Uterus (tissue), 2 donors: ENCODE data around the gene SETMAR.

Experiments used
- POLR2A ChIP-seq, 2 donors: fragments of 450-650 bp; IDR thresholded peaks; one replicate each; pipeline ENCODE4 v1.6.1; 2016; ENCODE audit warnings: antibody characterized with exemption in 2 of 2, mild to moderate bottlenecking in 1 of 2, moderate library complexity in 1 of 2
- TF ChIP-seq, protein P1 (sequence below), 4 experiments: fragments of 200-600 bp in 2 of 4; fragments of 450-650 bp in 2 of 4; sonication (generic) in 2 of 4; IDR thresholded peaks; one replicate each; pipeline ENCODE4 v1.5.1; 2016 to 2019; ENCODE audit warnings: antibody characterized with exemption in 4 of 4, mild to moderate bottlenecking in 2 of 4, moderate library complexity in 1 of 4

DNA sequence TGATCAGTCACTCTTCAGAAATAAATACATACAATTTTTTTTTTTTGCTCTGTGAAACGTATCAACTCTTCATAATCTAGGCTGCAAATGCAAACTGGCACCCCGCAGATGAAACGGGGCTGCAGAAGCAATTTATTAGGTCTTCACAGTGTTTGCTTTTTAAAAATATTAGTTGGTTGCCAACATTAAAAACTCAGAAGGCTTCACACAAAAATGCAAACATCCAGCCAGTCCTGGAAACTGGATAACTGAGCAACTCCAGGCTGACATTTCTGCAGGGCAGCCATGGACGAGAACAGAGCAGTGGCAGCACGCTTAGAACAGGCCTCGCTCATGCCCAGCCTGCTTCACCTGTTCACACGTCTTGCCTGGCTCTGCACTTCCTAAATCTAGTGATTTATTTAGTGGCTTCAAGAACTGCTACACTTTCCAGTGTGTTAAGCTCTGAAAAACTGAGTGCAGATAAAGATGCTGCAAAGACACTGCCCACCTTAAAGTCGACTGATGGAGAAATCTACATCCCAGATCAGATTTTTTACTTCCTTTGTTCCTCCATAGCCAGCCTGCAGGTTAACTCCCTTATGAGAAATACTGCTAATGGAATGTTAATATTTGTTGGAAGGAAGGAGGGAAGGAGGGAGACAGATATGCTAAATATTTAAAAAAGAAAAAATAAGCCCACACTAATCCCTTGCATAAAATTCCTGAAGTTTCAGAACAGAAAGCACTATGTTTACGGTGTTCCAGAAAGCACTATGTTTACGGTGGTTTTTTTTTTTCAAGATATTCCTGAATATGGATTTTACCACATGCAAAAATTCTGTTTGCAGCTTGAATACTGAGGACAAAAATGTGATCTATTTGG is 53.6 kb downstream of the SETMAR start:
- TF ChIP-seq, protein P1, sequence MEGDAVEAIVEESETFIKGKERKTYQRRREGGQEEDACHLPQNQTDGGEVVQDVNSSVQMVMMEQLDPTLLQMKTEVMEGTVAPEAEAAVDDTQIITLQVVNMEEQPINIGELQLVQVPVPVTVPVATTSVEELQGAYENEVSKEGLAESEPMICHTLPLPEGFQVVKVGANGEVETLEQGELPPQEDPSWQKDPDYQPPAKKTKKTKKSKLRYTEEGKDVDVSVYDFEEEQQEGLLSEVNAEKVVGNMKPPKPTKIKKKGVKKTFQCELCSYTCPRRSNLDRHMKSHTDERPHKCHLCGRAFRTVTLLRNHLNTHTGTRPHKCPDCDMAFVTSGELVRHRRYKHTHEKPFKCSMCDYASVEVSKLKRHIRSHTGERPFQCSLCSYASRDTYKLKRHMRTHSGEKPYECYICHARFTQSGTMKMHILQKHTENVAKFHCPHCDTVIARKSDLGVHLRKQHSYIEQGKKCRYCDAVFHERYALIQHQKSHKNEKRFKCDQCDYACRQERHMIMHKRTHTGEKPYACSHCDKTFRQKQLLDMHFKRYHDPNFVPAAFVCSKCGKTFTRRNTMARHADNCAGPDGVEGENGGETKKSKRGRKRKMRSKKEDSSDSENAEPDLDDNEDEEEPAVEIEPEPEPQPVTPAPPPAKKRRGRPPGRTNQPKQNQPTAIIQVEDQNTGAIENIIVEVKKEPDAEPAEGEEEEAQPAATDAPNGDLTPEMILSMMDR (IDR thresholded peaks at IDR 0.05): no peak
- TF ChIP-seq POLR2A (IDR thresholded peaks at IDR 0.05): no peak
